Nephron progenitor cell (in vitro differentiated cells): ENCODE data around the gene TMEM256.

Source experiments
- DNase-seq: peaks from one replicate; pipeline ENCODE4 v3.0.0; 2021
- H3K27ac Mint-ChIP-seq: 2 replicates; pipeline ENCODE4 v1.8.0; 2021; ENCODE audit warnings: mild to moderate bottlenecking, moderate library complexity, mixed read lengths
- H3K27me3 Mint-ChIP-seq: 2 replicates; pipeline ENCODE4 v1.8.0; 2021; ENCODE audit warnings: mild to moderate bottlenecking, low read depth, mixed read lengths; ENCODE audit not compliant: poor library complexity
- H3K36me3 Mint-ChIP-seq: 2 replicates; pipeline ENCODE4 v1.8.0; 2021; ENCODE audit warnings: low read depth, mixed read lengths
- H3K4me1 Mint-ChIP-seq: 2 replicates; pipeline ENCODE4 v1.8.0; 2021; ENCODE audit warnings: mixed read lengths
- H3K4me3 Mint-ChIP-seq: 2 replicates; pipeline ENCODE4 v1.8.0; 2021; ENCODE audit warnings: mild to moderate bottlenecking, moderate library complexity, mixed read lengths
- H3K9me3 Mint-ChIP-seq: 2 replicates; pipeline ENCODE4 v1.8.0; 2021; ENCODE audit warnings: mild to moderate bottlenecking, moderate library complexity, mixed read lengths
- CTCF ChIP-seq: fragments of 200-600 bp; sonication (generic); IDR thresholded peaks from 2 replicates; pipeline ENCODE4 v1.5.0; 2021; ENCODE audit warnings: antibody characterized with exemption

Gene TMEM256

DNA sequence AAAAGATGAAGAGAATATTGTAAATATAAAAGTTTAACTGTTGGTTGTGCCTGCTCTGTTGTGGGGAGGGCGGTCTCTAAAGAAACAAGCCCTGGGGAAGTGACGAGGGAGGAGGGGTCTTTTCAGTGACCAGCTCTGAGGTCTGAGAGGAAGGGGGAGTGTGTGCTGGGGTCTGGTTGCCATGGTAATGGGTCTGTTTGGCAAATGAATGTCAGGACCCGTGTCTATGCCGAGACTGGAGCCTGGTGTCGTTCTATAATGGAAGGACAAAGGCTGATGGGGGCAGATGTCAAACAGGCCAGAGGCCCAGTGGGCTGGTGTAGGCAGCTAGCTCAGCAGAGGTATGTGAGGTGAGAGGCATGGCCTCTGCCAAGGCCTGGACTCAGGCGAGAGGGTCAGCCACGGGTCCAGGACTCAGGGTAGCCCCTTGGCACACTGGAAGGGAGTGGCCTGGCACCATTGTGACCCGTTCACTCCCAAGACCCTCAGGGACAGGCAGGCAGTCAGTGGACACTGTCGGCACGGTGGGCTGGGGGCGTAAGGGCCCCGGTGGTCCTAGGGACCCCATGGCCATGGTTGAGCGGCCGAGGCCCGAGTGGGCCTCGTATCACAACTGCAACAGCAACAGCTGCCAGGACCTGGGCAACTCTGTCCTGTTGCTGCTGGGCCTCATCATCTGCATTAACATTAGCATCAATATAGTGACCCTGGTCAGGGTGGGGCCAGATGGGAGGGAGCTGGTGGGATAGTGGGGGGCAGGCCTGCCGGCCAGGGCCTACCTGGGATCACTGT, 16.1 kb upstream of the TMEM256 start, which contains the start of gene SPEM1:
TSS of gene SPEM1 (plus strand) at position 506 of the 792 bp plus-strand sequence. CDS start at position 567, 61 bp downstream.
- H3K36me3 Mint-ChIP-seq, result peaks cover 18% of the 10 kb centered on the region
- no peak for TF ChIP-seq CTCF
- H3K27ac Mint-ChIP-seq, result peak within 1 kb of the TSS; percentile 98
- peaks cover 3% of the 10 kb centered on the region for H3K27me3 Mint-ChIP-seq
- H3K4me1 Mint-ChIP-seq, result peaks cover 53% of the 10 kb centered on the region
- peak; percentile 59 for DNase-seq
- H3K9me3 Mint-ChIP-seq, result no peaks in the 10 kb centered on the region
- peak within 1 kb of the TSS; percentile 46 for H3K4me3 Mint-ChIP-seq

GRCh38 chr17:7418472-7419152, 14.7 kb upstream of the TMEM256 start:
- Mint-ChIP-seq H3K27me3 (peaks cover 3% of the 10 kb centered on the region), H3K4me1 (peaks cover 49% of the 10 kb centered on the region), H3K27ac (peak overlapping the region; percentile 98), H3K4me3 (no peak overlapping the region), H3K9me3 (no peaks in the 10 kb centered on the region), H3K36me3 (peaks cover 18% of the 10 kb centered on the region)
- no peak for DNase-seq
- no peak for TF ChIP-seq CTCF

DNA sequence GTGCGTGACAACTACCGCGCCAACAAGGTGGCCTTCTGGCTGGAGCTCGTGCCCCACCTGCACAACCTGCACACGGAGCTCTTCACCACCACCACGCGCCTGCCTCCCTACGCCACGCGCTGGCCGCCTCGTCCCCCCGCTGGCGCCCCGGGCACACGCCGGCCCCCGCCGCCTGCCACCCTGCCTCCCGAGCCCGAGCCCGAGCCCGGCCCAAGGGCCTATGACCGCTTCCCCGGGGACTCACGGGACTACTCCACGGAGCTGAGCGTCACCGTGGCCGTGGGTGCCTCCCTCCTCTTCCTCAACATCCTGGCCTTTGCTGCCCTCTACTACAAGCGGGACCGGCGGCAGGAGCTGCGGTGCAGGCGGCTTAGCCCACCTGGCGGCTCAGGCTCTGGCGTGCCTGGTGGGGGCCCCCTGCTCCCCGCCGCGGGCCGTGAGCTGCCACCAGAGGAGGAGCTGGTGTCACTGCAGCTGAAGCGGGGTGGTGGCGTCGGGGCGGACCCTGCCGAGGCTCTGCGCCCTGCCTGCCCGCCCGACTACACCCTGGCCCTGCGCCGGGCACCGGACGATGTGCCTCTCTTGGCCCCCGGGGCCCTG, 13.3 kb upstream of the TMEM256 start:
- DNase-seq, result no peak
- Mint-ChIP-seq H3K9me3 (no peaks in the 10 kb centered on the region), H3K27me3 (peaks cover 3% of the 10 kb centered on the region), H3K4me3 (no peak overlapping the region), H3K36me3 (peaks cover 20% of the 10 kb centered on the region), H3K4me1 (peaks cover 60% of the 10 kb centered on the region), H3K27ac (no peak overlapping the region)
- no peak for TF ChIP-seq CTCF

DNA sequence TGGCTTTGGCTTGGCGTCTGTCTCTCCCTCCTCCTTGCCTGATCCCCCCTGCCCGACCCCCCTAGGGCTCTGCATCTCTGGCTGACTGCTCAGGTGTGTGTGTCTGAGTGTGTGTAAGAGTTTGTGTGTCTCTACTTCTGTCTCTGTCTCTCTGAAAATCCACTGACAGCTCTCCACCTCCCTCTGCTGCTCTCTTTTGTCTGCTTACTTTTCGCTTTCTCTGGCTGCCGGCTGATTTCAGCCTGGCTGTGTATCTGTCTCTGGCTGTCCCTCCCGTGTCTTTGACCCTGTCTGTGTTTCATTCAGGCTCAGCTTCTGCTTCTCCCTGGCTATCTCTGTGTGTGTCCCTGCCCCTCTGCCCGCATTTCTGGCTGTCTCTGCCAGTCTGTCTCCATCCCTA, 12.4 kb upstream of the TMEM256 start:
- Mint-ChIP-seq H3K4me1 (peaks cover 56% of the 10 kb centered on the region), H3K9me3 (no peaks in the 10 kb centered on the region), H3K27me3 (peaks cover 3% of the 10 kb centered on the region), H3K27ac (peak overlapping the region; percentile 94), H3K36me3 (peaks cover 23% of the 10 kb centered on the region), H3K4me3 (no peak overlapping the region)
- no peak for DNase-seq
- no peak for TF ChIP-seq CTCF

- H3K27ac Mint-ChIP-seq, result no peak overlapping the region
- peaks cover 50% of the 10 kb centered on the region for H3K4me1 Mint-ChIP-seq
- TF ChIP-seq CTCF, result no peak
- H3K9me3 Mint-ChIP-seq, result no peaks in the 10 kb centered on the region
- H3K27me3 Mint-ChIP-seq, result peaks cover 6% of the 10 kb centered on the region
- H3K4me3 Mint-ChIP-seq, result no peak overlapping the region
- peaks cover 23% of the 10 kb centered on the region for H3K36me3 Mint-ChIP-seq
- no peak for DNase-seq
Observed at GRCh38 chr17:7415784-7416183, 11.9 kb upstream of the TMEM256 start.
